Hematopoietic multipotent progenitor cell treated with erythropoietin and hydrocortisone succinate and interleukin-3 and kit ligand, for 4 days (in vitro differentiated cells): ENCODE results near the gene CAB39.

Experiments
- DNase-seq: peaks from one replicate; pipeline ENCODE4 v3.0.0-alpha.2; 2015

Gene CAB39

GRCh38 chr2:230865307-230865765 is 152.7 kb downstream of the CAB39 start:
- DNase-seq = peak; percentile 50

- peak; percentile 45 for DNase-seq
Observed at GRCh38 chr2:230865766-230866755, 153.4 kb downstream of the CAB39 start.

- peak; percentile 91 for DNase-seq
Observed at GRCh38 chr2:230866756-230867523, 154.3 kb downstream of the CAB39 start.

- DNase-seq = no peak
Observed at GRCh38 chr2:230868161-230868946, 155.7 kb downstream of the CAB39 start.

- no peak for DNase-seq
Observed at GRCh38 chr2:230868947-230869913, 156.6 kb downstream of the CAB39 start.

GRCh38 chr2:230869914-230870543 is 157.4 kb downstream of the CAB39 start:
- peak; percentile 33 for DNase-seq
